A549 (cell line): Measurements from ENCODE around the gene MRPL18. TPM values are rescaled to one million over a fixed set of nuclear protein-coding genes. Genes with fewer than 3 reads are reported as not detected.

Experiments
- ATAC-seq, 2 experiments: fragments of 200-7000 bp in 1 of 2; fragments of >200 bp in 1 of 2; cut with Nextera tagmentation in 1 of 2; cut with Tn5 transposase in 1 of 2; 3 replicates each; pipeline versions ENCODE4 v1.8.0 to v1.9.1; 2018 to 2020; ENCODE audit warnings: mild to moderate bottlenecking in 1 of 2, moderate library complexity in 1 of 2
- CTCF ChIA-PET: fragments of 300-600 bp; sonication (Branson Sonifier 250); formaldehyde crosslinking; extraction: SDS; loops from one replicate; lab custom pipeline; 2021; ENCODE audit warnings: antibody characterized with exemption, inconsistent platforms; lab: Yijun Ruan, JAX
- POLR2A ChIA-PET: fragments of 350-600 bp; formaldehyde crosslinking; extraction: SDS; loops from one replicate; lab custom pipeline; 2021; ENCODE audit warnings: antibody characterized with exemption, inconsistent platforms; lab: Yijun Ruan, JAX
- DNase-seq, 2 experiments: peaks; one replicate each; pipeline versions ENCODE4 v3.0.0 to v3.0.0-alpha.2; 2011 to 2016; ENCODE audit warnings: low read depth in 1 of 2, low spot score in 1 of 2
- FAIRE-seq: peaks from 2 replicates; lab custom pipeline; 2011; peaks lifted over from hg19 to GRCh38; lab: Jason Lieb, UNC
- H3K27ac ChIP-seq, 2 experiments: fragments of >200 bp; sonication (Bioruptor Twin); formaldehyde crosslinking; 3 replicates each; pipeline ENCODE4 v1.5.1; 2016 to 2017
- H3K4me1 ChIP-seq: fragments of >200 bp; sonication (Bioruptor Twin); formaldehyde crosslinking; 3 replicates; pipeline ENCODE4 v1.6.1; 2016
- H3K4me2 ChIP-seq: fragments of >200 bp; sonication (Bioruptor Twin); formaldehyde crosslinking; 3 replicates; pipeline ENCODE4 v1.6.1; 2016
- H3K4me3 ChIP-seq: fragments of >200 bp; sonication (Bioruptor Twin); formaldehyde crosslinking; 3 replicates; pipeline ENCODE4 v1.5.1; 2016
- H3K9me3 ChIP-seq: fragments of >200 bp; sonication (Bioruptor Twin); formaldehyde crosslinking; 3 replicates; pipeline ENCODE4 v1.6.1; 2016
- BHLHE40 ChIP-seq: IDR thresholded peaks from 2 replicates; pipeline ENCODE4 v1.6.1; 2012; ENCODE audit warnings: low read depth, low read length, inconsistent platforms
- CBX8 ChIP-seq: fragments of 200-600 bp; sonication (generic); IDR thresholded peaks from 2 replicates; pipeline ENCODE4 v1.6.1; 2016
- CHD4 ChIP-seq: fragments of 200-600 bp; sonication (generic); IDR thresholded peaks from 2 replicates; pipeline ENCODE4 v1.6.1; 2016; ENCODE audit warnings: antibody characterized with exemption, mild to moderate bottlenecking, borderline replicate concordance
- EP300 ChIP-seq, 2 experiments: fragments of >200 bp; sonication (Bioruptor Twin); formaldehyde crosslinking; IDR thresholded peaks; 2 replicates in 1 of 2; 3 replicates in 1 of 2; pipeline ENCODE4 v1.6.1; 2016 to 2017
- ESRRA ChIP-seq: fragments of 150-350 bp; IDR thresholded peaks from 2 replicates; pipeline ENCODE4 v1.6.1; 2014; ENCODE audit warnings: mild to moderate bottlenecking, low read length, borderline replicate concordance
- FOSB ChIP-seq: fragments of 250-450 bp; sonication (Bioruptor Pico); IDR thresholded peaks from 2 replicates; pipeline ENCODE4 v1.5.0; 2020; ENCODE audit warnings: mild to moderate bottlenecking, moderate library complexity
- FOSL2 ChIP-seq, 2 experiments: fragments of 450-650 bp in 1 of 2; fragments of >200 bp in 1 of 2; sonication (Bioruptor Twin) in 1 of 2; formaldehyde crosslinking; IDR thresholded peaks; 2 replicates each; pipeline versions ENCODE4 v1.5.0 to v1.6.1; 2016 to 2020; ENCODE audit warnings: mild to moderate bottlenecking in 1 of 2, moderate library complexity in 1 of 2
- FOXS1 ChIP-seq: fragments of 250-450 bp; sonication (Bioruptor Pico); IDR thresholded peaks from 2 replicates; pipeline ENCODE4 v1.5.0; 2020; ENCODE audit warnings: mild to moderate bottlenecking, moderate library complexity
- GATA3 ChIP-seq: IDR thresholded peaks from 2 replicates; pipeline ENCODE4 v1.6.1; 2012; ENCODE audit warnings: borderline replicate concordance
- HOXB13 ChIP-seq: fragments of 250-450 bp; sonication (Bioruptor Pico); IDR thresholded peaks from 2 replicates; pipeline ENCODE4 v1.5.0; 2020; ENCODE audit warnings: low read depth, mild to moderate bottlenecking, moderate library complexity
- HOXB5 ChIP-seq: fragments of 250-450 bp; sonication (Bioruptor Pico); IDR thresholded peaks from 2 replicates; pipeline ENCODE4 v1.5.0; 2020; ENCODE audit warnings: mild to moderate bottlenecking, moderate library complexity
- JUN ChIP-seq, 2 experiments: fragments of >200 bp; sonication (Bioruptor Twin); formaldehyde crosslinking; IDR thresholded peaks; 2 replicates in 1 of 2; 3 replicates in 1 of 2; pipeline ENCODE4 v1.6.1; 2016 to 2017
- MAFK ChIP-seq: fragments of 450-650 bp; IDR thresholded peaks from 2 replicates; pipeline ENCODE4 v1.6.1; 2014; ENCODE audit not compliant: partially characterized antibody
- MYC ChIP-seq: IDR thresholded peaks from 2 replicates; pipeline ENCODE4 v1.6.1; 2012; ENCODE audit warnings: mild to moderate bottlenecking, inconsistent platforms, low read length, improper control_type of control experiment, borderline replicate concordance
- PBX3 ChIP-seq: IDR thresholded peaks from 2 replicates; pipeline ENCODE4 v1.6.1; 2012
- RFX5 ChIP-seq: fragments of 450-650 bp; IDR thresholded peaks from 2 replicates; pipeline ENCODE4 v1.7.1; 2014; ENCODE audit warnings: antibody characterized with exemption, mild to moderate bottlenecking, moderate library complexity
- RNF2 ChIP-seq: fragments of 200-600 bp; sonication (generic); IDR thresholded peaks from 2 replicates; pipeline ENCODE4 v1.6.1; 2016; ENCODE audit warnings: low read depth, mild to moderate bottlenecking, antibody characterized with exemption, moderate library complexity, borderline replicate concordance
- SREBF2 ChIP-seq: fragments of 450-650 bp; IDR thresholded peaks from 2 replicates; pipeline ENCODE4 v1.6.1; 2014; ENCODE audit warnings: mild to moderate bottlenecking, moderate library complexity
- TFCP2L1 ChIP-seq: fragments of 250-450 bp; sonication (Bioruptor Pico); IDR thresholded peaks from 2 replicates; pipeline ENCODE4 v1.5.0; 2021; ENCODE audit warnings: mild to moderate bottlenecking
- ZFP36 ChIP-seq: fragments of 450-650 bp; IDR thresholded peaks from 2 replicates; pipeline ENCODE4 v1.6.1; 2014; ENCODE audit warnings: borderline replicate concordance; ENCODE audit not compliant: partially characterized antibody
- ZNF302 ChIP-seq: fragments of 250-450 bp; sonication (Bioruptor Pico); IDR thresholded peaks from 2 replicates; pipeline ENCODE4 v1.9.0; 2021; ENCODE audit warnings: inconsistent platforms, mild to moderate bottlenecking, moderate library complexity
- ZSCAN20 ChIP-seq: fragments of 250-450 bp; sonication (Bioruptor Pico); IDR thresholded peaks from 2 replicates; pipeline ENCODE4 v1.8.0; 2022; ENCODE audit warnings: mild to moderate bottlenecking, moderate library complexity
- WGBS: methylation state at CpG from one replicate; pipeline ENCODE4 v1.1.6; 2017; ENCODE audit errors: missing lambda C conversion rate; 5-methylcytosine and 5-hydroxymethylcytosine counted together
- polyA plus RNA-seq, 4 experiments: library from polyadenylated mRNA; depleted of rRNA in 3 of 4; stranded (reverse); fragments of >200 nt; fragmentation: RNase III in 1 of 4; extraction: RNeasy Plus Mini Kit Qiagen cat#74134 plus additional on column Dnase treatment in 1 of 4; gene quantifications; 2 replicates in 3 of 4; 3 replicates in 1 of 4; pipeline ENCODE4 v1.2.3, GENCODE V29; 2011 to 2017
- TF ChIP-seq, protein P1 (sequence below): IDR thresholded peaks from 2 replicates; pipeline ENCODE4 v1.6.1; 2012
- TF ChIP-seq, protein P2 (sequence below): fragments of 250-450 bp; sonication (Bioruptor Pico); IDR thresholded peaks from 2 replicates; pipeline ENCODE4 v1.5.0; 2021; ENCODE audit warnings: mild to moderate bottlenecking, moderate library complexity, borderline replicate concordance
- TF ChIP-seq, protein P3 (sequence below): fragments of 150-350 bp; IDR thresholded peaks from 2 replicates; pipeline ENCODE4 v1.6.1; 2014; ENCODE audit warnings: low read depth, mild to moderate bottlenecking, low read length

The MRPL18 gene
- polyA plus RNA-seq, 2 of the 4 experiments (the other 2 are of a cell fraction), result 115 to 142 TPM

DNA sequence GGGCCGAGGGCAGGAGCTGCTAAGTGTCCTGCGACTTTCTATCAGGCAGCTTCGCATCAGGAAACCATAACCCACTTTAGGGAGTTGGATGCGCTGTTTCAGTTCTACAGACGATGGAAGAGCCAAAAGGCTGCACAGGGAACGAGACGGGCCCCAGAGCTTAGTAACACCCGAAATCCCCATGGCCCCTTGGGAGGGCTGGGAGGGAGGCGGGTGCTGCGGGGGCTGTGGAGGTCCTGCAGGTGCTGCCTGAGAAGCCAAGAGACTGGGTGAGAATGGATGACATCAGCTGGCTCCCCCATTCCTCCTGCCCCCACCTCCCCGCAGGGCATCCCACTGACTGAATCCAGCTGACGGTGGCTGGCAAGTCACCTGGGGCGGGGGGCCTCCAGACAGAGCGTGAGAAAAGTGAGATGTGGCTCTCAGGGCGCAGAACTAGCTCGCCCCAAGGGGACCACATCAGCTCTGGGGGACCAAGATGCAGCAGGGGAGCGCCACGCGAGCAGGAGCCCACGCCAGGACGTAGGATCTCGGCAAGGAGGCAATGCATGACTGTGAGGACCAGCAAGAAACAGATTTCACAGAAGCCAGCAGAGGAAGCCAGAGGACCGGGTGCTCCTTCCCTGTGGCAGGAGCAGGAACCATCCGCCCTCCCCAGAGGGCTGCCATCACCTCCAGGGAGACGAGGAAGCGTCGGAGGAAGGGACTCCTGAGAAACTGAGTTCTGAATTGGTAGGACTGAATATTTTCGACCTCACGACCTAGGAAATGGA lies 46.6 kb downstream of the MRPL18 start:
- WGBS, result 67% methylated on average over 14 of the region's 29 CpGs
- FAIRE-seq, result no peak
- no peak for TF ChIP-seq JUN (IDR thresholded peaks at IDR 0.05)
- TF ChIP-seq RNF2, result no peak
- TF ChIP-seq RFX5, result no peak
- no peak for TF ChIP-seq EP300 (IDR thresholded peaks at IDR 0.05)
- TF ChIP-seq PBX3, result no peak
- no peak for TF ChIP-seq FOSL2 (IDR thresholded peaks at IDR 0.05)
- no peak for TF ChIP-seq FOSL2 (CRISPR knock-in tag; IDR thresholded peaks at IDR 0.05)
- no peak for TF ChIP-seq ZFP36
- TF ChIP-seq, protein P1, sequence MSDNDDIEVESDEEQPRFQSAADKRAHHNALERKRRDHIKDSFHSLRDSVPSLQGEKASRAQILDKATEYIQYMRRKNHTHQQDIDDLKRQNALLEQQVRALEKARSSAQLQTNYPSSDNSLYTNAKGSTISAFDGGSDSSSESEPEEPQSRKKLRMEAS, result no peak
- no peak for TF ChIP-seq MAFK
- TF ChIP-seq HOXB5 (CRISPR knock-in tag), result no peak
- no peak for TF ChIP-seq BHLHE40
- no peak for TF ChIP-seq GATA3
- TF ChIP-seq, protein P2, sequence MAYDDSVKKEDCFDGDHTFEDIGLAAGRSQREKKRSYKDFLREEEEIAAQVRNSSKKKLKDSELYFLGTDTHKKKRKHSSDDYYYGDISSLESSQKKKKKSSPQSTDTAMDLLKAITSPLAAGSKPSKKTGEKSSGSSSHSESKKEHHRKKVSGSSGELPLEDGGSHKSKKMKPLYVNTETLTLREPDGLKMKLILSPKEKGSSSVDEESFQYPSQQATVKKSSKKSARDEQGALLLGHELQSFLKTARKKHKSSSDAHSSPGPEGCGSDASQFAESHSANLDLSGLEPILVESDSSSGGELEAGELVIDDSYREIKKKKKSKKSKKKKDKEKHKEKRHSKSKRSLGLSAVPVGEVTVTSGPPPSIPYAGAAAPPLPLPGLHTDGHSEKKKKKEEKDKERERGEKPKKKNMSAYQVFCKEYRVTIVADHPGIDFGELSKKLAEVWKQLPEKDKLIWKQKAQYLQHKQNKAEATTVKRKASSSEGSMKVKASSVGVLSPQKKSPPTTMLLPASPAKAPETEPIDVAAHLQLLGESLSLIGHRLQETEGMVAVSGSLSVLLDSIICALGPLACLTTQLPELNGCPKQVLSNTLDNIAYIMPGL (CRISPR knock-in tag), result no peak
- TF ChIP-seq, protein P3, sequence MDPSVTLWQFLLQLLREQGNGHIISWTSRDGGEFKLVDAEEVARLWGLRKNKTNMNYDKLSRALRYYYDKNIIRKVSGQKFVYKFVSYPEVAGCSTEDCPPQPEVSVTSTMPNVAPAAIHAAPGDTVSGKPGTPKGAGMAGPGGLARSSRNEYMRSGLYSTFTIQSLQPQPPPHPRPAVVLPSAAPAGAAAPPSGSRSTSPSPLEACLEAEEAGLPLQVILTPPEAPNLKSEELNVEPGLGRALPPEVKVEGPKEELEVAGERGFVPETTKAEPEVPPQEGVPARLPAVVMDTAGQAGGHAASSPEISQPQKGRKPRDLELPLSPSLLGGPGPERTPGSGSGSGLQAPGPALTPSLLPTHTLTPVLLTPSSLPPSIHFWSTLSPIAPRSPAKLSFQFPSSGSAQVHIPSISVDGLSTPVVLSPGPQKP, result no peak
- TF ChIP-seq MYC, result no peak

DNA sequence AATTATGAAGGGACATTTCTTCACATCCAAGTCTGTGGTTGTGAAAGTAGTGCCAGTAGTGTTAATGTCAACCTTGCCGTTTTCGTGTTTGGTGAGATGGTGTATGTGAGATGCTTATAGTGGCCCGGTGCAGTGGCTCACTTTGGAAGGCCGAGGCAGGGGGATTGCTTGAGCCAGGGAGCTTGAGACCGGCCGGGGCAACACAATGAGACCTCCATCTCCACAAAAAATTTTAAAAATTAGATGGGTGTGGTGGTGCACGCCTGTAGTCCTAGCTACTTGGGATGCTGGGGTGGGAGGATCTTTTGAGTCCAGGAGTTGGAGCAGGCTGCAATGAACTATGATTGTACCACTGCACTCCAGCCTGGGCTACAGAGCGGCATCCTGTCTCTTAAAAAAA lies 47.2 kb downstream of the MRPL18 start:
- WGBS, result 54% methylated on average over 8 of the region's 8 CpGs
- Histone ChIP-seq H3K4me1 (no peaks in the 10 kb centered on the region), H3K4me3 (no peak overlapping the region), H3K27ac (no peak overlapping the region)
- DNase-seq (no peak), ATAC-seq (no peak), FAIRE-seq (no peak)
- TF ChIP-seq FOXS1 (no peak), CHD4 (no peak), FOSB (CRISPR knock-in tag) (no peak), TFCP2L1 (CRISPR knock-in tag) (no peak), ESRRA (no peak), JUN (IDR thresholded peaks at IDR 0.05) (no peak), CBX8 (no peak), RFX5 (no peak), HOXB13 (CRISPR knock-in tag) (no peak), SREBF2 (no peak), ZSCAN20 (CRISPR knock-in tag) (no peak), ZNF302 (CRISPR knock-in tag) (no peak)
- TF ChIP-seq, all 56 proteins: peak for 0
- ChIA-PET POLR2A (no interaction called here), CTCF (interaction anchor here (1.0 kb wide), 1 partner anchor 14 kb away, joined by 3 read pairs; no protein-coding TSS in a partner anchor)
- no peaks in the 10 kb centered on the region for H3K9me3 ChIP-seq
- no peak overlapping the region for H3K4me2 ChIP-seq

More for the DNA sequence above, 46.6 kb downstream of the MRPL18 start:
- ChIA-PET CTCF (interaction anchor here (1.0 kb wide), 1 partner anchor 15 kb away, joined by 3 read pairs; no protein-coding TSS in a partner anchor), POLR2A (no interaction called here)
- DNase-seq (no peak), ATAC-seq (no peak)
- Histone ChIP-seq H3K27ac (no peak overlapping the region), H3K4me2 (no peak overlapping the region), H3K4me1 (no peaks in the 10 kb centered on the region), H3K4me3 (no peak overlapping the region), H3K9me3 (no peaks in the 10 kb centered on the region)
